D721Med (cell line): ENCODE data around the gene CXCL8.

Source experiments
- DNase-seq: peaks from one replicate; pipeline ENCODE4 v3.0.0; 2011; ENCODE audit warnings: low spot score; ENCODE audit not compliant: insufficient read length
- FAIRE-seq: peaks from 2 replicates; lab custom pipeline; 2011; peaks lifted over from hg19 to GRCh38; lab: Jason Lieb, UNC
- TF ChIP-seq, protein P1 (sequence below): IDR thresholded peaks from 2 replicates; pipeline ENCODE4 v1.5.1; 2012; ENCODE audit warnings: mild to moderate bottlenecking, control low read depth; ENCODE audit not compliant: insufficient read depth; ENCODE audit errors: missing control alignments

Gene CXCL8

DNA sequence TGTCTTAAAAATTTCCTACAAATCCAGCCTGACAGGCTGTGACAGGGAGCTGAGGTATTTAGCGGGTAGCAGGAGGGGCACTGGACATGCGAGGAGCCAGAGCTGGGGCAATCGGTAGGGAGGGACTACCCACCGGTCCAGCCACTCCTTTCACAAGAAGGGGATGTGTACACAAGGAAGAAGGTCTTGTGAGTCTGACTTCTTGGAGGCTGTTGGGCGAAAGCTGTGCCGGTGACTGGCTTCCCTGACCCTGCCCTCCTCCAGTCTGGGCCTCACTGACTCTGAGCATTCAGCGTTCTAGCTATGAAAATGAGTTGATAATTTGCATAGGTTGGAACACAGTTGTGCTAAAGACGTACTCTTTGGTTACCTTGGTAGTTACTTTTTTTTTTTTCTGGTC is 12.7 kb upstream of the CXCL8 start:
- no peak for DNase-seq
- TF ChIP-seq, protein P1, sequence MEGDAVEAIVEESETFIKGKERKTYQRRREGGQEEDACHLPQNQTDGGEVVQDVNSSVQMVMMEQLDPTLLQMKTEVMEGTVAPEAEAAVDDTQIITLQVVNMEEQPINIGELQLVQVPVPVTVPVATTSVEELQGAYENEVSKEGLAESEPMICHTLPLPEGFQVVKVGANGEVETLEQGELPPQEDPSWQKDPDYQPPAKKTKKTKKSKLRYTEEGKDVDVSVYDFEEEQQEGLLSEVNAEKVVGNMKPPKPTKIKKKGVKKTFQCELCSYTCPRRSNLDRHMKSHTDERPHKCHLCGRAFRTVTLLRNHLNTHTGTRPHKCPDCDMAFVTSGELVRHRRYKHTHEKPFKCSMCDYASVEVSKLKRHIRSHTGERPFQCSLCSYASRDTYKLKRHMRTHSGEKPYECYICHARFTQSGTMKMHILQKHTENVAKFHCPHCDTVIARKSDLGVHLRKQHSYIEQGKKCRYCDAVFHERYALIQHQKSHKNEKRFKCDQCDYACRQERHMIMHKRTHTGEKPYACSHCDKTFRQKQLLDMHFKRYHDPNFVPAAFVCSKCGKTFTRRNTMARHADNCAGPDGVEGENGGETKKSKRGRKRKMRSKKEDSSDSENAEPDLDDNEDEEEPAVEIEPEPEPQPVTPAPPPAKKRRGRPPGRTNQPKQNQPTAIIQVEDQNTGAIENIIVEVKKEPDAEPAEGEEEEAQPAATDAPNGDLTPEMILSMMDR, result no peak
- no peak for FAIRE-seq

DNA sequence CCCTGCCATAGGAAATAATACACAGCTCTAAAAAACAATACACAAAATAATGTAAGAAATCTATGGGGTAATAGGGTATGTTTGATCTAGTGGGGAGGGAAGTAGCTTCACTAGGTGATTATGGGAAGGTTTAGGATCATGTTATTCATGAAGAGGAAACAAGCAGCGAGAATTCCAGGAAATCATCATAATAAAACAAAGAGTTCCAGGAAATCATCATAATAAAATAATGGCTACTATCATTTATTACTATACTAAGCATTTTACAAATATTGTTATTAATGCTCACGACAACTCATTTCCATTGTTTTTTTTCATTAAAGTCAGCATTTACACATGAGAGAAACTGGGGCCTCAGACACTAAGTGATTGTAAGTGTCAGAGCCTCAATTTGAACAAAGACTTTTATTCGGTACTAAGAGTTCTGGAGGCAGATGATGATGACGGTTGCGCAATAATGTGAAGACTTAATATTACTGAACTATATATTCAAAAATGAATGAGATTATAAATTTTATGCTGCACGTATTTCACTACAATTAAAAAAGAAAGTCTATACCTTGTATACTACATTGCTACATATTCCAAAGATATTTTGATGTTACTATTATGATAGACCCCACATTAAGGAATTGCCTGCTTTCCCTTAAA is 12.2 kb upstream of the CXCL8 start:
- DNase-seq (no peak), FAIRE-seq (no peak)
- TF ChIP-seq, protein P1, result no peak

DNA sequence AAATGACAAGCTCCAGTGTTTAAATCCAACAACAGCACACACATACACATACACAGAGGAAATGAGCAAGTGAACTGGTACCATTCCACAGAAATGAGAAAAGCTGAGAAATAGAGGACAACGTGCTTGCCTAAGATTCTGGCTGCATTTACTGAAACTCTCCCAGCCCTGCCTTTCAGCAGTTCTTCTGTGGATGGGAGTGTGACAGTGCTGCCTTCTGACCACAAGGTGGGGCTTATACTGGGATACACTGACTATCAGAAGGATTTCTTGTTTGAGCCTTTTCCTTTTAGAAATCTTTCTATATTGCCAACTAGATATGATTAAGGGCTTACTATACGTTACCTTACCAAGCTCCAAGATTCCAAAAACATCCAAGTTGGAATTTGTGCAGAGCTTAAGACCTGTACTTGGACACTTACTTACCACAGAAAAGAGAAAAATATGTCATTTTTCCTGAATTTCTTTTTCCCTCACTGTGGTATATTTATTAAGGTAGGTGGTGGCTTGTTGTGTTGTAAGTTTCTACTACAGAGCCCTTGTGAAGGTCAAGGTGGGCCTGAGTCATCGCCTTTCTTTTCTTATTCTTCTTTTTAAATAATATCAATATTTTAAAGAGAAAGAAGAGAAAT is 10.7 kb upstream of the CXCL8 start:
- TF ChIP-seq, protein P1, result peak; percentile 91
- FAIRE-seq, result peak; percentile 16
- peak; percentile 21 for DNase-seq

DNA sequence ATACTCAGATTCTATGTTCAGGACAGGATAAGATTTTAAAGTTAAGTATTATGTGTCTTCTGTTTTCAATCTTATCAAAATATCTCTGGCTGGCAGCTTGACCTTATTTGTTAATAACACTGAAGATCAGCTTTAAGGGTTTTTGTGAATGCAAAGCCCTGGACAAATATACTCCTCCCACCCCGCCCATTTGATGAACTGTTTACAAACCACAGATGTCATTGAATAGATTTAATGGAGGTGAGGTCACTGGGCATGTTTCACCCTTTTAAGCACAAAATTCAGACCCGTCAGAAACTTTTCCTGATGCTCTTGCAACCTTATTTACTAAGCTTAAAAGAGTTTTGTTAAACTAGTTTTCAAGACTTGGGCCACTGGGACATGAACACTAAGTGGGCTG is 10.1 kb upstream of the CXCL8 start:
- DNase-seq (no peak), FAIRE-seq (no peak)
- TF ChIP-seq, protein P1, result no peak

DNA sequence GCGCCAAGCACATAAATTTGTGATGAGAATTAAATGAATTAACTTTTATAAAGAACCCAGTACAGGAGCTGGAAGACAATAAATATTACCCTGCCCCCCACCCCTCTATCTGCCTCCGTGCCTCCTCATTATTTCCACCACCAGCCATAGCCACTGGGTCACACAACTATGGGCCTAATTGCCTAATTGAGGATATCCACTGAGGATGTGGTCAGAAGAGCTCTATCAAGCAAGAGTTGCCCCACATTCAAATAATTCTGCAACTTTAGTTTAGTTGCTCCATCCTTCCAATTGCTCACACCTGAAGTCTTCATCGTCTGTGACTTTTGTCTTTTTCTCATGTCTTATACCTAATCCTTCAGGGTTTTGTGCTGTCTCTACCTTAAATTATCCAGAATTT is 9.5 kb upstream of the CXCL8 start:
- no peak for FAIRE-seq
- no peak for DNase-seq
- TF ChIP-seq, protein P1, result no peak

GRCh38 chr4:73731968-73732610 is 8.3 kb upstream of the CXCL8 start:
- no peak for FAIRE-seq
- no peak for DNase-seq
- TF ChIP-seq, protein P1, result no peak
